Endothelial cell of umbilical vein (primary cell): ENCODE data around the gene ZNF618. TPM values are rescaled to one million over a fixed set of nuclear protein-coding genes. Genes with fewer than 3 reads are reported as not detected.

Experiments used
- BruUV-seq: library from RNA; stranded (reverse); fragments of 400-500 nt; replicated peaks from 2 replicates; lab custom pipeline; 2021; lab: Mats Ljungman, UMichigan
- CTCF ChIA-PET: fragments of 300-600, 350-600 bp; sonication (Branson Sonifier 250); formaldehyde crosslinking; loops from one replicate; lab custom pipeline; 2021; ENCODE audit warnings: antibody characterized with exemption, inconsistent platforms; lab: Charles Lee
- POLR2A ChIA-PET: fragments of 300-600, 350-600 bp; sonication (Branson Sonifier 250); formaldehyde crosslinking; loops from one replicate; lab custom pipeline; 2021; ENCODE audit warnings: antibody characterized with exemption, inconsistent platforms; lab: Charles Lee
- DNase-seq: peaks from one replicate; pipeline ENCODE4 v3.0.0-alpha.2; 2011; ENCODE audit warnings: low read depth, low spot score
- FAIRE-seq: peaks from 2 replicates; lab custom pipeline; 2011; peaks lifted over from hg19 to GRCh38; lab: Jason Lieb, UNC
- H2AFZ ChIP-seq: 2 replicates; pipeline ENCODE4 v1.6.0; 2012; ENCODE audit warnings: low read depth, low read length, control low read depth, inconsistent platforms
- H3K27ac ChIP-seq: 2 replicates; pipeline ENCODE4 v1.5.1; 2011; ENCODE audit warnings: low read depth, mild to moderate bottlenecking, control low read depth, low read length, moderate library complexity; ENCODE audit not compliant: insufficient read depth
- H3K27me3 ChIP-seq, 2 experiments: 2 replicates each; pipeline versions ENCODE4 v1.6.0 to v1.6.1; 2011; ENCODE audit warnings: low read length in 2 of 2, mixed read lengths in 1 of 2; ENCODE audit not compliant: control insufficient read depth in 2 of 2, insufficient read depth in 2 of 2
- H3K36me3 ChIP-seq, 2 experiments: 2 replicates in 1 of 2; 3 replicates in 1 of 2; pipeline ENCODE4 v1.5.1; 2011; ENCODE audit warnings: low read length in 2 of 2, mild to moderate bottlenecking in 1 of 2, moderate library complexity in 1 of 2; ENCODE audit not compliant: control insufficient read depth in 2 of 2, insufficient read depth in 2 of 2; ENCODE audit errors: extremely low read depth in 1 of 2
- H3K4me1 ChIP-seq: 3 replicates; pipeline ENCODE4 v1.5.1; 2011; ENCODE audit warnings: mild to moderate bottlenecking, low read length; ENCODE audit not compliant: control insufficient read depth, insufficient read depth; ENCODE audit errors: extremely low read depth
- H3K4me2 ChIP-seq: 2 replicates; pipeline ENCODE4 v1.6.1; 2011; ENCODE audit warnings: low read length, control low read depth, mixed read lengths; ENCODE audit not compliant: insufficient read depth
- H3K4me3 ChIP-seq, 3 experiments: fragments of 200-600 bp in 1 of 3; sonication (generic), shearing (Covaris generic) in 1 of 3; replicated peaks in 1 of 3; 2 replicates each; pipeline ENCODE4 v1.5.1; 2011 to 2016; ENCODE audit warnings: control low read depth in 3 of 3, low read length in 3 of 3, mild to moderate bottlenecking in 2 of 3, inconsistent platforms in 1 of 3, low read depth in 1 of 3, moderate library complexity in 1 of 3; ENCODE audit not compliant: insufficient read depth in 1 of 3
- H3K79me2 ChIP-seq: 2 replicates; pipeline ENCODE4 v1.6.0; 2012; ENCODE audit warnings: low read length, inconsistent platforms; ENCODE audit not compliant: control insufficient read depth, insufficient read depth
- H3K9ac ChIP-seq: replicated peaks from 2 replicates; pipeline ENCODE3; 2011; ENCODE audit warnings: low read length, control low read depth; ENCODE audit not compliant: insufficient read depth; ENCODE audit errors: extremely low read depth
- H3K9me1 ChIP-seq: replicated peaks from 3 replicates; pipeline ENCODE4 v1.6.0; 2011; ENCODE audit warnings: mild to moderate bottlenecking, low read length; ENCODE audit not compliant: control insufficient read depth, insufficient read depth; ENCODE audit errors: extremely low read depth
- H3K9me3 ChIP-seq: replicated peaks from 2 replicates; pipeline ENCODE4 v1.5.1; 2012; ENCODE audit warnings: low read length, inconsistent platforms; ENCODE audit not compliant: control insufficient read depth, insufficient read depth
- H4K20me1 ChIP-seq: replicated peaks from 2 replicates; pipeline ENCODE3; 2011; ENCODE audit warnings: mild to moderate bottlenecking, low read length; ENCODE audit not compliant: control insufficient read depth, insufficient read depth; ENCODE audit errors: extremely low read depth
- EZH2 ChIP-seq: IDR thresholded peaks from 2 replicates; pipeline ENCODE4 v1.6.1; 2012; ENCODE audit warnings: borderline replicate concordance, low read depth, mild to moderate bottlenecking, moderate library complexity, low read length, inconsistent platforms; ENCODE audit not compliant: severe bottlenecking
- FOS ChIP-seq: IDR thresholded peaks from 2 replicates; pipeline ENCODE4 v1.6.1; 2011; ENCODE audit warnings: mild to moderate bottlenecking, low read length, moderate library complexity, borderline replicate concordance; ENCODE audit not compliant: insufficient read depth
- GATA2 ChIP-seq: IDR thresholded peaks from 2 replicates; pipeline ENCODE4 v1.7.0; 2011; ENCODE audit warnings: low read depth, mild to moderate bottlenecking, moderate library complexity, mixed read lengths, low read length; ENCODE audit not compliant: insufficient read length, insufficient read depth
- JUN ChIP-seq: IDR thresholded peaks from 2 replicates; pipeline ENCODE4 v1.6.1; 2011; ENCODE audit warnings: borderline replicate concordance, low read depth; ENCODE audit not compliant: insufficient read length, insufficient read depth
- MYC ChIP-seq: IDR thresholded peaks from one replicate; pipeline ENCODE4 v1.6.1; 2011; ENCODE audit warnings: mild to moderate bottlenecking, low read depth, low read length
- POLR2A ChIP-seq: IDR thresholded peaks from 2 replicates; pipeline ENCODE4 v1.6.1; 2012; ENCODE audit warnings: low read depth, mild to moderate bottlenecking, control low read depth, low read length
- POLR2AphosphoS5 ChIP-seq: IDR thresholded peaks from 2 replicates; pipeline ENCODE4 v1.6.1; 2012; ENCODE audit warnings: low read depth, mild to moderate bottlenecking, control low read depth, low read length, moderate library complexity; ENCODE audit not compliant: insufficient read depth
- dilution Hi-C: fragments of 300-500 bp; cut with MboI; formaldehyde crosslinking; loops from one replicate; pipeline ENCODE4 v1.15.0; 2019; ENCODE audit warnings: low sequenced_read_pairs; ENCODE audit not compliant: extremely low pct_ligation_motif_present
- intact Hi-C: fragments of 100-400 bp; cut with micrococcal nuclease; formaldehyde crosslinking; loops from one replicate; pipeline ENCODE4 v1.10.0; 2022
- polyA plus RNA-seq, 4 experiments: library from polyadenylated mRNA; depleted of rRNA in 3 of 4; stranded (reverse) in 3 of 4; unstranded in 1 of 4; fragments of >200 nt; gene quantifications; 2 replicates each; pipeline versions ENCODE4 v1.2.1 to v1.2.3, GENCODE V29; 2011 to 2012; ENCODE audit warnings: missing spikeins in 1 of 4
- total RNA-seq: library from RNA; stranded (reverse); gene quantifications from 2 replicates; pipeline ENCODE4 v1.2.3, GENCODE V29; 2021
- TF ChIP-seq, protein P1 (sequence below): IDR thresholded peaks from 2 replicates; pipeline ENCODE4 v1.6.1; 2011; ENCODE audit not compliant: insufficient read depth, insufficient read length
- TF ChIP-seq, protein P2 (sequence below), 2 donors: IDR thresholded peaks; 1 replicate in 1 of 2; 2 replicates in 1 of 2; pipeline ENCODE4 v1.5.1; 2011; ENCODE audit warnings: low read length in 2 of 2, mild to moderate bottlenecking in 2 of 2, moderate library complexity in 2 of 2, control low read depth in 1 of 2, inconsistent platforms in 1 of 2, low read depth in 1 of 2; ENCODE audit not compliant: insufficient read depth in 1 of 2; ENCODE audit errors: extremely low read depth in 1 of 2

Gene ZNF618
- total and polyA plus RNA-seq, 2 donors (not counting 3 experiments of a cell fraction or from before 2014, with no cell fraction given), result 22.6 to 80.3 TPM

DNA sequence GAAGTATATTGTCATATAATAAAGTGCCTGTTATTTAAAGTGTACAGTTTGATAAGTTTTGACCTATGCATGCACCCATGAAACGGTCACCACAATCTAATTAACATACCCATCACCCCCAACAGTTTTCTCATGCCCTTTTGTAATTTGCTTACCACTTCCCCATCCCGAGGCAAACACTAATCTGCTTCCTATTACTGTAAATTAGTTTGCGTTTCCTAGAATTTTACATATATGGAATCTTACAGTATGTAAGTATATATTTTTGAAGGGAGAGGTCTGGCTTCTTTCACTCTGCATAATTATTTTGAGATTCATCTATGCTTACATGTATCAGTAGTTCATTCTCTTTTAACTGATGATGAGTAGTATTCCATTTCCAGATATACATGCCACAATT lies 145.5 kb downstream of the ZNF618 start:
- CTCF ChIA-PET, result no interaction called here
- POLR2A ChIA-PET, result no interaction called here
- intact Hi-C loops, result no loop called here

DNA sequence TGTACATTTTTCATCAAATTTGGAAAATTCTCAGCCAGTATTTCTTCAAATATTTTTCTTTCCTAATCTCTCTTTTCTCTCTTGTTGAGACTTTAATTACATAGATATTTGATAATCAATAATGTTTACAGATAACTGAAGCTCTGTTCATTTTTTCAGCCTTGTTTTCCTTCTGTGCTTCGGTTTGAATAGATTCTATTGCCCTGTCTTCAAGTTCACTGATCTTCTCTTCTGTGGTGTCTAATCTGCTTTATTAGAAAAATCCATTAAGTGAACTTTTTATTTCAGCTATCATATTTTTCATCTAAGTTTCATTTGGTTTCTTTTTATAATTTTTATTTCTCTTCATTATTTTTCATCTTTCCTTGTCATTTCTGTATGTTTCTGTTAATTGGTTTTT lies 147.9 kb downstream of the ZNF618 start:
- intact Hi-C loops (no loop called here), dilution Hi-C loops (no loop called here)
- no peak overlapping the region for H3K4me2 ChIP-seq
- no peaks in the 10 kb centered on the region for H3K27me3 ChIP-seq
- no peak overlapping the region for H2AFZ ChIP-seq
- no peak overlapping the region for H3K4me3 ChIP-seq
- ChIA-PET POLR2A (no interaction called here), CTCF (interaction anchor here (1.3 to 2.0 kb wide), 2 partner anchors 19 to 286 kb away, joined by 3 to 5 read pairs; no protein-coding TSS in a partner anchor)
- no peaks in the 10 kb centered on the region for H3K9me3 ChIP-seq
- no peak overlapping the region for H3K9ac ChIP-seq
- H4K20me1 ChIP-seq, result no peaks in the 10 kb centered on the region
- H3K27ac ChIP-seq, result no peak overlapping the region
- H3K79me2 ChIP-seq, result no peaks in the 10 kb centered on the region
- H3K36me3 ChIP-seq, result peaks cover 25 to 29% of the 10 kb centered on the region in 2 experiments
- no TSS peak for BruUV-seq
- H3K4me1 ChIP-seq, result no peaks in the 10 kb centered on the region
- no peak for TF ChIP-seq MYC
- TF ChIP-seq, protein P1, sequence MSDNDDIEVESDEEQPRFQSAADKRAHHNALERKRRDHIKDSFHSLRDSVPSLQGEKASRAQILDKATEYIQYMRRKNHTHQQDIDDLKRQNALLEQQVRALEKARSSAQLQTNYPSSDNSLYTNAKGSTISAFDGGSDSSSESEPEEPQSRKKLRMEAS, result no peak
- no peak for TF ChIP-seq EZH2
- TF ChIP-seq, protein P2, sequence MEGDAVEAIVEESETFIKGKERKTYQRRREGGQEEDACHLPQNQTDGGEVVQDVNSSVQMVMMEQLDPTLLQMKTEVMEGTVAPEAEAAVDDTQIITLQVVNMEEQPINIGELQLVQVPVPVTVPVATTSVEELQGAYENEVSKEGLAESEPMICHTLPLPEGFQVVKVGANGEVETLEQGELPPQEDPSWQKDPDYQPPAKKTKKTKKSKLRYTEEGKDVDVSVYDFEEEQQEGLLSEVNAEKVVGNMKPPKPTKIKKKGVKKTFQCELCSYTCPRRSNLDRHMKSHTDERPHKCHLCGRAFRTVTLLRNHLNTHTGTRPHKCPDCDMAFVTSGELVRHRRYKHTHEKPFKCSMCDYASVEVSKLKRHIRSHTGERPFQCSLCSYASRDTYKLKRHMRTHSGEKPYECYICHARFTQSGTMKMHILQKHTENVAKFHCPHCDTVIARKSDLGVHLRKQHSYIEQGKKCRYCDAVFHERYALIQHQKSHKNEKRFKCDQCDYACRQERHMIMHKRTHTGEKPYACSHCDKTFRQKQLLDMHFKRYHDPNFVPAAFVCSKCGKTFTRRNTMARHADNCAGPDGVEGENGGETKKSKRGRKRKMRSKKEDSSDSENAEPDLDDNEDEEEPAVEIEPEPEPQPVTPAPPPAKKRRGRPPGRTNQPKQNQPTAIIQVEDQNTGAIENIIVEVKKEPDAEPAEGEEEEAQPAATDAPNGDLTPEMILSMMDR (IDR thresholded peaks at IDR 0.05; ENCODE audit: extremely low read depth in 1 of 2, insufficient read depth in 1 of 2, low read depth in 1 of 2, low read length in 2 of 2), result no peak
- TF ChIP-seq GATA2, result no peak
- TF ChIP-seq JUN, result no peak
- no peak for TF ChIP-seq POLR2A
- TF ChIP-seq FOS, result no peak
- no peak for TF ChIP-seq POLR2AphosphoS5
- DNase-seq, result no peak
- FAIRE-seq, result no peak
- H3K9me1 ChIP-seq, result no peaks in the 10 kb centered on the region

More for the DNA sequence above, 145.5 kb downstream of the ZNF618 start:
- no peak for FAIRE-seq
- BruUV-seq, result no TSS peak
- peaks cover 29 to 30% of the 10 kb centered on the region in 2 experiments for H3K36me3 ChIP-seq
- no peak for DNase-seq
- no peak overlapping the region for H3K4me3 ChIP-seq
- H3K4me1 ChIP-seq, result no peaks in the 10 kb centered on the region
- H3K9me3 ChIP-seq, result no peaks in the 10 kb centered on the region
- dilution Hi-C loops, result no loop called here
- no peak overlapping the region for H3K9ac ChIP-seq
- H3K27ac ChIP-seq, result no peak overlapping the region
- no peaks in the 10 kb centered on the region for H3K79me2 ChIP-seq
- no peaks in the 10 kb centered on the region for H3K9me1 ChIP-seq
- no peaks in the 10 kb centered on the region for H4K20me1 ChIP-seq
- no peak overlapping the region for H2AFZ ChIP-seq
- H3K4me2 ChIP-seq, result no peak overlapping the region
- no peaks in the 10 kb centered on the region for H3K27me3 ChIP-seq
- TF ChIP-seq, protein P1, result no peak
- TF ChIP-seq, protein P2 (IDR thresholded peaks at IDR 0.05; ENCODE audit: extremely low read depth in 1 of 2, insufficient read depth in 1 of 2, low read depth in 1 of 2, low read length in 2 of 2), result no peak
- no peak for TF ChIP-seq FOS
- TF ChIP-seq MYC, result no peak
- no peak for TF ChIP-seq POLR2AphosphoS5
